Stimulated activated CD4-positive, alpha-beta T cell treated with anti-CD3 and anti-CD28 coated beads, Interleukin-15, amount 100 ng/mL, for 48 hours (primary cell): ENCODE results near the gene CES1.
"Not testable (repeated sequence)": the region's sequence is repeated elsewhere in the genome, so short reads cannot be mapped to it uniquely, and the experiment has no call there.

ENCODE experiments used
- DNase-seq, 2 donors: peaks; one replicate each; pipeline ENCODE4 v3.0.0-alpha.2; 2020; ENCODE audit warnings: low read depth in 2 of 2

Gene CES1

DNA sequence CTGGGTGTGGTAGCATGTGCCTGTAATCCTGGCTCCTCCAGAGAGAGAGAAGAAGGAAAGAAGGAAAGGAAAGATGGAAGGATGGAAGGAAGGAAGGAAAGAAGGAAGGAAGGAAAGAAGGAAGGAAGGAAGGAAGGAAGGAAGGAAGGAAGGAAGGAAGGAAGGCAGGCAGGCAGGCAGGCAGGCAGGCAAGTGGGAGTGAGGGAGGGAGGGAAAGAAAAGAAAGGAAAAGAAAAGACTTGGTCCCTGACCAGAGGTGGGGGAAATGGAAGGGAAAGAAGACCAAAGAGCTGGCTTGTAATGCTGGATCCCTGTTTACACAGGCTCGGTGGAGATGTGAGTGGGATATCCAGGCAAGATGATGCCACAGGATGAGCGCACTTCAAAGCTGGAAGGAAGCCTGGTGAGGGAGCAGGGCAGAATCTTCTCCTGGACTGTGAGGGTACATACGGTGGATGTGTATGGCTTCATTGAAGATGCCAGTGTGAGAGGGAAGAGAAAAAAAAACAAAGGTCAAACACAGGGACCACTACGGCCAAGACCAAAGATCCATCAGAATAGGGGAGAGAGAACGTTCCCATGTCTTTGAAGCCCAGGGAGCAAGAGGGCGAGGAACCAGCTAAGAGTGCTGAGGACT, 2.1 kb downstream of the CES1 start:
- no peak for DNase-seq

DNA sequence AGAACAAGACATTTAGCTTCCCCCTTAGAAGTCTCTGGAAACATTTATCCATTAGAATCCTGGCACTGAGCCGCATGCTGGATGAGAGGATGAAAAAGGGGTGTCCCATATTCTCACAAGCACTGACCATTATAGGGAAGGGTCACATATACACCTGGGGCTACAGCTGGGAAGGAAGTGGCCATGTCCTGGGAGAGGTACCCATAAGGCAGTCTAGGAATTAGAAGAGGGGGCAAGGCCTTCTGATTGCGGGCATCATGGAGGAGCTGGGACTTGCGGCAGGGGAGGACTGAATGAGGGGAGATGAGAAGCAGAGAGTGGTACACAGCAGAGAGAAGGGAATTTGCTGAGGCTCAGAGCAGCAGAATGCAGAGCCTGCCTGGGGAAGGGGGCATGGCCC, 3.7 kb downstream of the CES1 start:
- DNase-seq: not testable (repeated sequence)

DNA sequence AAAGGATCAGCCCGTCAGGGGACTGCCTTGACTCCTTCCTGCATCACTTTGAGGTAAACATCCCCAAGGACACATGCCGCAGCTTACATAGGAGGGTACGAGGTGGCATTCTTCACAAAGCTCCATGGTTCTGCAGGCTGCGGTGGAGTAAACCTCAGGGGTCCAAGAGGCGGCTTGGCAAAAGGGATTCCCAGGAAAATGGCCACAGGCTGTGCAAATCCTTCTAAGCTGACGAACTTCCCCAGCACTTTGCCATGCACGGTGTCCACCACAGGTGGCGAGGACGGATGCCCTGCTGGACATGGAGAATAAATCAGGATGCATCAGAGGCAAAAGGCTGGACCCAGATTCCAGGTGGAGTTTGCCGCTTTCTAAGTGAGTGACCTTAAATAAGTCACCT, 4.2 kb downstream of the CES1 start:
- no peak for DNase-seq

DNA sequence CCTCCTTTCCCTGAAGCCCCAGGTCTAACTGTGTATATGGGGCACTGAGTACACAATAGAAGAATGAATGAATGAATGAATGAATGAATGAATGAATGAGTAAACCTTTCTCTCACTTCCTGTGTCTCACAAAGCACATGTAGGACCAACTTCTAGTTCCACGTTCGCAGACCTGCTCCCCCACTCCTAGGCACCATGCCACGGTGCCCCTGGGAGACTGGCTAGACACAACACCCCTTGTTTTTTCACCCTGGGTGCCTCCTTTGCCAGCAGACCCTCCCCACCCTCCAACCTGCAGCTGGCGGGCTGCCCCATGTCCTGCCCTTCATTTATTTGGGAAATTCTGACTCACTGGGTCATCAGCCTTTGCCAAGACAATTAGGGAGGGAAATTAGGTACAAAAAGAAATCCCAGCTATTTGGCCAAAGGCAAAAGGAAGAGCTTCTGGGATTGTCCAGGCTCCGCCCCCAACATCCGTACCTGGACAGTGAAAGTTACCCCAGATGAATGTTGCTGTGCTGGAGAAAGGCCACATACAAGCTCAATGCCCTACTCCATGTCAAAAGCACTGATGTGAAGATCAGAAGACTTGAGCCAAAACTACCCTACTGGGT, 7.7 kb downstream of the CES1 start:
- no peak for DNase-seq

DNA sequence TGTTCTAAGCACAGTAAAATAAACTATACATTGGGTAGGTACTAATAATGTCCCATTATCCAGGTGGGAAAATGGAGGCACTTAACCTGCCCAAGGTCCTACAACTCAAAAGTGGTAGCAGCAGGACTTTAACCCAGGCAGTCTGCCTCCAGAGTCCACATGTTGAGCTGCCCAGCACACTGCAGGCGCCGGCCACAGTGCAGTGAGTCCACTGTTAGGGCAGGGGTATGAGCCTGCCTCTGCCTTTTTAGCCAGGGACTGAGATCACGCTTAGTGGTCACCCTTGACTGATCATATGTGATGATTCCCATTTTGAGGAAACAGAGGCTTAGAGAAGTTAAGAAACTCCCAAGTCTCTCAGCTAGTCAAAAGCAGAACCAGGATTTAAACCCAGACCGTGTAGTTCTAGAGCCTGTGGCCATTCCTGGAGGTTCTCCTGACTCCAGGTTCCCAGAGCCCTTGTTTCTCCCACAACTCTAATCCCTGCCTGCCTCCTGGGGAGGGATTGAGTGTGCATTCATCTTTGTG, 8.4 kb downstream of the CES1 start:
- DNase-seq: no peak

DNA sequence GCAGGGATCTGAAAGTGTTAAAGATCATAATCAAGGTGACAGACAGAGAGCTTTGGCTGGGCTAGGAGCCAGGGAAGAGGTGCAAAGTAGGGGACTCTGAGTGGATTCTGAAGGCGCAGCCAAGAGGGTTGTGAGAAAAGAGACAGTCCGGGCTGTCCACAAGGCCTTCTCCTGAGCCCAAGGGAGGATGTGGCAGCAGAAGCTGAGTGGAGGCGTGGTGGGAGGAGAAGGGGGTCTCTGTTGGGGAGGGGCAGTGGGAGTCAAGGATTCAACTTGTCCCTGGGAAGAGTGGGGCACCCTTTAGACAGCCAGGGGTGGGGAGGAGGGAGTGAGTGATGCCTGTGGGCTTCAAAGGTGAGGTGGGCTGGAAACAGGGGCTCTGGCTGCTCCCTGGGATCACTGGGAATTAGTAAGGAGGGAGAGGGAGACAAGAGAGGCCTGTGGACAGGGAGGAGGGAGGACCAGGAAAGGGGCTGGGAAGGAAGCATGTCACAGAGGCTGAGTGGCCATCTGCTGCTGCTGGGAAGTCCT, 10.6 kb downstream of the CES1 start:
- no peak for DNase-seq

DNA sequence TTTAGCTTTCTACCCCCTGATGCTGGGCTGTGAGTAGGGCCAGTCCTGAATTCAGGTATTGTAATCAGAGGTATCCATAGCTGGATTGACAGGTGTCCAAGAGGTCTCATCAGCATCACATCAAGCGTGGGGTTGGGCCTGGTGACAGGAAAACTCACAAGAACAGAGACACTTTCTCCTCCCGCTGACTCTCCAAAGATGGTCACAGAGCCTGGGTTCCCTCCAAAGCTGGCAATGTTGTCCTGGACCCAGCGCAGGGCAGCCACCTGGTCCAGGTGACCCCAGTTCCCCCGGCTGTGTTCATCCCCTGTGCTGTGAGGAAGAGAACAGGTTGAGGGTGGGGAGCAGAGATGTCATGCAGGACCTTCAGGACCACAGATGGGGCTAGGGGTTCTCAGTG, 11.7 kb downstream of the CES1 start:
- no peak for DNase-seq

DNA sequence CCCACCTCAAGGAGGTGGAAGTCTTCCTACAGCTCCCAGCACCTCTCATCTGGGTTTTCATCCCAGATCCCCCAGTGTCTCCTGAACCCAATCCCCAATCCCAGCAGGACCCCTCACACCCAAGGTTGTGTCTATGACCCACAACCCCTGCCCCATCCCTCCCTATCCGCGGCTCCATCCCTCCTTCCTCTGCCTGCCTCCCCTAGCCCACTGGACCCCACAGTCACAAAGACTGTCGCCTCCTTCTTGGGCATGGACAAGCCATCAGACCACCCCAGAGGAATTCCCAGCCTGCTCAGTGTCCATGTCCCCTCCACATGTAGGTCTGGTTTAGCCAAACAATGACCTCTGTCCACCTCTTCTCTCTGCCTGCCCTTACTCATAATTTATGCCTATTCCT, 12.3 kb downstream of the CES1 start:
- DNase-seq: no peak

DNA sequence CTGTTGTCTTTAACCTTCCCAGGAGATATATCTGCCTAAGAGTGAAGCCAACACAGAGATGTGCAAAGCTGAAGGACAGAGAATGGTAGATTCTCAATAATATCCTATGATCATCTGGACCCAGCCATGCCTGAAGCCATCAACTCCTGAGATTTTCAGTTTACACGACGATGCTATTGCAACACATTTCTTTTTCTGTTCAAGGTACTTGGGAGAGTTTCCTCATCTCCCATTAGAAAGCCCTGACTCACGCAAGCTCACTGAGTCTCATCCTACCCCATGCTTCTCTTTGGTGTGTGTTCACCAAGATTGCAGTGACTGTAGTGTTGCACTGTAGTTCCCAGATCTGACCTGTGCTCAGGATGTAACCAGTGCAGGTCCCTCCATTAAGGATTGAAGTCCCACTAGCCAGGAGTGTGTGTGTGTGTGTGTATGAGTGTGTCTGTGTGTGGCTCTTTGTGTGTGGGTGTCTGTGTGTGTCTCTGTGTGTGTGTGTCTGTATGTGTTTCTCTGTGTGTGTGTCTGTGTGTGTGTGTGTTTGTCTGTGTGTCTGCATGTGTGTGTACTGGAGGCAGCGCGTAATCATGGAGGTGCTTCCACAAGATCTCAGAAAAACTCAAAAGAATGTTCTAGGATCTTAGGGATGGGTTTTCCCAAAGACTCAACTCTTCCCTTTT, 15.5 kb downstream of the CES1 start:
- DNase-seq: no peak

DNA sequence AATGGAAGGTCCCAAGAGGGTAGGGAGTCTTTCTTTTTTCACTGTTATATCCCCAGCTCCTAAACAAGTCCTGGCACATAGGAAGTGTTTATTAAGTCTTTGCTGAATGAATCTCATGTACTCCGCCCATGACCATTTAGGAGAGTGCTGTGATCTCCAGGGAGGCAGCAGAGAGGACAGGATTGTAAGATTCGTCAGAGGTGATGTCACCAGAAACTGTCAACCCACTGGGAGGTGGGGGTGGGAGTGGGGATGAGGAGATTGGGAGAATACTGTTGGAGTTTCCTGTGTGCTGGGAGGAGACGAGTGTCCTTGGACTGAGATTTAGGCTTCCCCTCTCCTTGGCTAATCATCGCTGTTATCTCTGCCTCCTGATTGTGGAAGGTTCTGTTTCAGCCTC, 16.7 kb downstream of the CES1 start:
- DNase-seq: not testable (repeated sequence)

DNA sequence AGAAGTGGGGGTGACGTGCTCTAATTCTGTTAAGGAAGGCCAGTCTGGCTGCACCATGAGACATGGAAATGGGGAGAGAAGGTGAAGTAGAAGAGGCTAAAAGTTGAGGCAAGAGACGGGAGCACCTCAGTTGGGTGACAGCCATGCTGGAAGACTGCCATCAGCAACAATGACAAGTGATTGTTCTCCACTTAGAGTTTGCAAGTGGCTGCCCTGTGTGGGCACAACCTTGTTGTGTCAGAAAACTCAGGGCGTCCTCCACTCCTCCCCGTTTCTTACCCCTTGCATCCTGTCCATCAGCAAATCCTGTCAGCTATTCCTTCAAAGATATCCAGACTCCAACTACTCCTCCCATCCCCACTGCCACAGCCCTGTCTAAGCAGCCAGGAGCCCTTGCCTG, 17.6 kb downstream of the CES1 start:
- DNase-seq: no peak

DNA sequence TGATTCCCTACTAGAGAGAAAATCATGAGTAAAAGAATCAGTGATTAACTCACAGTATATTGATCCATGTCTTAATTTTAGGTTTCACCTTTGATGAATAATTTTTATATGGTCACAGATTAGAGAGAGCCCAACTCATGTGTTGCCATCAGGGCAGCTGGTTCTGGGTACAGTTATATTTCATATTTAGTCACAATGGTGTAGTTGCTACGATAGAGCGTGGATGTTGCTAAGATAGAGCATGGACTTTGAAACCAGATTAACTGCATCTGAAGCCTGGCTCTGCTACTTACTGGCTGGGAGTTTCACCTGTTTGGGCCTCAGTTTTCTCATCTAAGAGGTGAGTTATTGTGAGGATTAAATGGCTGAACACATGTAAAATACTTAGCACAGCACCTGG, 18.7 kb downstream of the CES1 start:
- not testable (repeated sequence) for DNase-seq

DNA sequence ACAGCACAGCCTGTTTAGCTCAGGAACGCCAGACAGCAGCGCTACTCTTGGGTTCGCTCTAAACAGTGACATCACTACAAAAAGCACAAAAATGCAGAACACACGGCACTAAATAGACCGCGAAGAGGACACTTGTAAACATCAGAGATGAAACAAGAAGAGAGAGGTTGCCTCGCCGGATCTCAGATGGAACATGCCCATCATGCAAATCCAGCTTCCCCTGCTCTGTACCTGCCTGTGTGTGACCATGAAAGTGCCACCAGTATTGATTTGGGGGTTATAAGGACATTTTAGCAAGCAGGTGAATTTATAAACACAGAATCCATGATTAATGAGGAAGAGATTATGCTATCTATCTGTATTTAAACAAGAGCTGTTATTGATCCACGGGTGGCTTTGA, 19.2 kb downstream of the CES1 start:
- DNase-seq: not testable (repeated sequence)

DNA sequence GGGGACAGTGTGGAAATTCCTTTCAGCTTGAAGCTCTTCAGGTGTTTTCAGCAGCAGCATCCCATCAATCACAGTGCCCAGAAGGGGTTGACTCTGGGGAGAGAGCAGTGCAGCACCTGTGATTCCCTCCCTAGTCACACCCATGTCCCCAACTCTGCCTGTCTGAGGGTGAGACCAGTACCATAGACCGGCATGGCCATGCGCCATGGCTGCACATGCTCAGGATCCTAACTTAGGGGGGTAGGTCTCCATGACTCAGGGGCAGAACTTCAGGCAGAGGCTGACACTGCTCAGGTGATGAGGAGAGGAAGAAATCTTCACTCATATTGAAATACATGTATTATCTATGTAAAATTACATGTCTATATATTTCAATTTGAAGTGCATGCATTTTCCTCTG, 19.9 kb downstream of the CES1 start:
- DNase-seq: no peak

DNA sequence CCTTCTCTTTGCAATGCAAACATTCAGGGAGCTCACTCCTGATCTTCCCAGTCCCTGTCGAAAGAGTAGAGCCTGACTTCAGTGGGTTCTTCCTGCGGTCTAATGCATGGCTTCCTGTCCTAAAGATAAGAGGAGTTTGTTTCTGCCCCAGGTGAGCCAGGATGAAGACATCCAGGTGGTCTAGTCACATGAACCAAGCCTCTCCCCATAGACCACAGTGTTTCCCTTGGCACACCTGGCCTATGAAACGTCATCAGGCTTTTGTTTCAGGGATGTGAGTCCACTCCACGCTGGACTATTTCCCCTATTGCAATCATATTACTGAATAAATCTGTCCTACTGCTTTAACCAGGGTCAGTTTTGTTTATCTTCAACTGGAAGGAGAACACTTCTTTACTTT, 21.1 kb downstream of the CES1 start:
- no peak for DNase-seq

DNA sequence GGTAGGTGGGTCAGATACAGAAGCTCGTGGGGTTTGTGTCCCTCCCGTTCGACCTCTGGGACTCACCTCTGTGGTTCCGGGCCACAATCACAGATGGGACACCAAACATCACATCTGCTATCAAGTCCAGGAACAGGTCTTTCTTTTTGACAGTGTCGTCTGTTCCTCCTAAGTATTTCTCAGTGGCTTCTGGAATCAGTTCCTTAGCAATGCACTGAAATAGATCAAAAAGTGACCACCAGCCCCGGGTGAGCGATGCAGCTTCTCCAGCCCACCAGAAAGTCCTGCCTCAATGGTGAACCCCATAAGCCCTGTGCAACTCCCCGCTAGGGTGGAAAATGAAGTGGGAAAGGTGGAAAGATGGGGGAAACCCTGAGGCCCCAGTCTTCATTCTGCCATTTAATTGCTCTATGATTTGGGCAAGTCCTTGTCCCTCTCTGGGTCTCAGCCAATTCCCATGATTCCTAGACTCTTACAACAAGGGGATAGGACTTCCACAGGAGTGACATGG, 22.4 kb downstream of the CES1 start:
- DNase-seq: no peak

DNA sequence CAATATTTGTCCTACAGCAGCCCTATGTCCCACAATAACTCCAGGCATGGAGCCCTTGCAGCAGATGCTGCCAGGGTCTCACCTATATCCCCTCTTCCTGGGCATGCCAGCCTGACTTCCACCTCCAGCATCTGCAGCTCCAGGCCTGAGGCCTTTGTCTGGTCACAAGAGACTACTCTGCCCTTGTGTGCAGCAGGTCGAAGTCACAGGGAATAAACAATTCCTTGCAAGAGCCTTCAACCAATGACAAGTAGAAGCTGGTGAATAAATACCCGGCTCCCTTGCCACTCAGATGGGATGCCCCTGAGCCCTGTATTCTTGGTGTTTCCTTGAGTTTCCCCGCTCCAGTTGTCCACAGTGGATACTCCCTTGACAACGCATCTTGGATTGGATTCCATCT, 23.0 kb downstream of the CES1 start:
- no peak for DNase-seq

DNA sequence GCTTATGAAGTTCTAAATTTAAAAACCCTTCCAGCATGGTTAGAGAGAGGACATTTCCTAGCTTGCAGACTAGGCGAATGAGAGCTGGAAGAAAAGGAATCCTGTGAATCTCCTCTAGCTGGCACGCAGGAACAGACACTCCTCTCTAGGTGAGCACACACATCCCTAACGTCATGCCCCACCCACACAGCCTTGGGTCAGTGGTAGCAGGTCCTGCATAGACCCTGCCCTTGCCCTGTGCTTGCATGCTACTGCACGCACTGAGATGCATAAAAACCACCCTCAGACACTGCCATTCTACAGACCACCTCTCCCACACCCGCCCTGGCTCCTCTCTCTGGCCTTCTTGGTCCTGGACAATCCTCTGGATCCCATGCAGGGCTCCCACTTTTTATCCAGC, 23.5 kb downstream of the CES1 start:
- no peak for DNase-seq

DNA sequence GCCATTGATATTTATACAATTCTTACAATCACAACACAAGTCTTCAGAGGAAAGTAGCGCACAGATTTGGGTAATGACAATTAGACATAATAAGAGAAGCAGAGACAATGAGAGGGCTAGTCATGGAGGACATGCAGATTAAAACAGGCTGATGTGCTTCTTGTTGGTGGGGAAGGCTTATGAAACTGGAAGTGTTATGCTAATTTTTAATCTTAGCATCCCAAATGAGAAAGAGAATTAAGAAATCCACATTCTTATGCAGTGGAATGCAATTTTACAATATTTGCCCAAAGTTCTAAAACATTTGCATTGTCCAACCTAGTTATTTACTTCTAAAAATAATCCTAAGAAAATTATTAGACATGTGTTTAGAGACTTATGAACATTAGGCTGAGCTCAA, 24.6 kb downstream of the CES1 start:
- DNase-seq: not testable (repeated sequence)

DNA sequence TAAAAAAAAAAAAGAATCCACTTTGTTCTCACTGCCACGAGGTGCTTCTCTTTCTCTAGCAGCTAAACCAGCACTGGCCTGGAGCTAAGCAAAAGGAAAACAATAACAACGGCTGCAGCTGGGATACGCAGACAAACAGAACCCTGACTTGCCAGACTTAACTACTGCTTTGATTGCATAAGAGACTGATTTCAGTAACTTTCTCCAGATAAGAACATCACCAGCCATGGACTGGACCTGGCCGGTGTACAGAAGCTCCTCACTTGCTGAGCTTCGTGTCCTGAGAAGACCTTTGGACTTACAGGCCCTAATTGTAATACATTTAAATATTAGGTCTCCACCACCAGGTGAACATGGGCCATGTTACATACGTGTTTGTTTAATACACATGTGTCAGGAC, 27.8 kb downstream of the CES1 start:
- DNase-seq: not testable (repeated sequence)

DNA sequence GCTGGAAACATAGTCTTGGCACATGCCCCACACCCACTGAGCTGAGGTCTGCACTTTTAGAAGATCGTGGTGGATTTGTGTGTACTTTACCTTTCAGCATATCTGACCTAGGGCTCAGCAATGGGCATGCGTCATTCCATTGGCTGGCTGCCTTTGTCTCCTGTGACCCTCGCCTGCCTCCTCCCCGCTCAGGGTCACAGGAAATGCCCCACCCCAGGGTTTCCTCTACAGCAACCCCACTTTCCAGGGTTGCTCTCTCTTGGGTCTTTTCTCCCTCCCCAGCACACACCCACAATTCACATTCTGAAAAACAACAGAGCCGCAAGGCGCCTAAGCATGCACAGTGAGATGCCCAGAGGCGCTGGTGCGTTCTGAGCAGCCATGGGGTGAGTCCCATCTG, 29.2 kb downstream of the CES1 start:
- DNase-seq: not testable (repeated sequence)

DNA sequence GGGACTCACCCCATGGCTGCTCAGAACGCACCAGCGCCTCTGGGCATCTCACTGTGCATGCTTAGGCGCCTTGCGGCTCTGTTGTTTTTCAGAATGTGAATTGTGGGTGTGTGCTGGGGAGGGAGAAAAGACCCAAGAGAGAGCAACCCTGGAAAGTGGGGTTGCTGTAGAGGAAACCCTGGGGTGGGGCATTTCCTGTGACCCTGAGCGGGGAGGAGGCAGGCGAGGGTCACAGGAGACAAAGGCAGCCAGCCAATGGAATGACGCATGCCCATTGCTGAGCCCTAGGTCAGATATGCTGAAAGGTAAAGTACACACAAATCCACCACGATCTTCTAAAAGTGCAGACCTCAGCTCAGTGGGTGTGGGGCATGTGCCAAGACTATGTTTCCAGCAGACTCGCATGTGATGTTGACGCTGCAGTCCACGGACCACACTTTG, 39.9 kb downstream of the CES1 start:
- DNase-seq: not testable (repeated sequence)

DNA sequence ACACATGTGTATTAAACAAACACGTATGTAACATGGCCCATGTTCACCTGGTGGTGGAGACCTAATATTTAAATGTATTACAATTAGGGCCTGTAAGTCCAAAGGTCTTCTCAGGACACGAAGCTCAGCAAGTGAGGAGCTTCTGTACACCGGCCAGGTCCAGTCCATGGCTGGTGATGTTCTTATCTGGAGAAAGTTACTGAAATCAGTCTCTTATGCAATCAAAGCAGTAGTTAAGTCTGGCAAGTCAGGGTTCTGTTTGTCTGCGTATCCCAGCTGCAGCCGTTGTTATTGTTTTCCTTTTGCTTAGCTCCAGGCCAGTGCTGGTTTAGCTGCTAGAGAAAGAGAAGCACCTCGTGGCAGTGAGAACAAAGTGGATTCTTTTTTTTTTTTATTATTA, 41.4 kb downstream of the CES1 start:
- DNase-seq: not testable (repeated sequence)
